Stimulated activated naive CD8-positive, alpha-beta T cell treated with anti-CD3 and anti-CD28 coated beads, Interleukin-15, amount 100 ng/mL, for 72 hours (primary cell): ENCODE measurements around the gene GPSM3.
A peak's percentile ranks its signal among the peaks of the same experiment; 100 is the strongest.

Experiments
- ATAC-seq: fragments of 150-1000 bp; cut with Tn5 transposase; 2 replicates; pipeline ENCODE4 v1.10.0; 2021; ENCODE audit warnings: mild to moderate bottlenecking, moderate library complexity
- DNase-seq, 2 donors: peaks; one replicate each; pipeline ENCODE4 v3.0.0; 2021 to 2022
- H3K27ac Mint-ChIP-seq, 2 donors: one replicate each; pipeline ENCODE4 v1.8.0; 2022; ENCODE audit warnings: mild to moderate bottlenecking in 2 of 2, mixed read lengths in 2 of 2, moderate library complexity in 2 of 2
- H3K27me3 Mint-ChIP-seq: one replicate; pipeline ENCODE4 v1.8.0; 2022; ENCODE audit warnings: mixed read lengths
- H3K4me1 Mint-ChIP-seq: one replicate; pipeline ENCODE4 v1.8.0; 2022; ENCODE audit warnings: mild to moderate bottlenecking, mixed read lengths
- H3K4me3 Mint-ChIP-seq, 2 donors: one replicate each; pipeline ENCODE4 v1.8.0; 2022; ENCODE audit warnings: mild to moderate bottlenecking in 2 of 2, mixed read lengths in 2 of 2, moderate library complexity in 1 of 2
- H3K9me3 Mint-ChIP-seq, 2 donors: one replicate each; pipeline ENCODE4 v1.8.0; 2022; ENCODE audit warnings: mixed read lengths in 2 of 2

GPSM3 gene

GRCh38 chr6:32184084-32184640 lies 8.3 kb downstream of the GPSM3 start, which contains the start of gene AGER:
TSS of gene AGER (minus strand) at chr6:32184253. CDS start at chr6:32184222, 31 bp downstream.
- ATAC-seq, result no peak

GRCh38 chr6:32183483-32184083 lies 8.9 kb downstream of the GPSM3 start:
- no peaks in the 10 kb centered on the region for H3K27me3 Mint-ChIP-seq
- H3K27ac Mint-ChIP-seq, result peak overlapping the region in 1 of 2 donors; percentile 21
- DNase-seq (no peak), ATAC-seq (no peak)
- H3K4me3 Mint-ChIP-seq, result no peak overlapping the region
- H3K9me3 Mint-ChIP-seq, result no peaks in the 10 kb centered on the region
- peaks cover 84% of the 10 kb centered on the region for H3K4me1 Mint-ChIP-seq

More at GRCh38 chr6:32184084-32184640, 8.3 kb downstream of the GPSM3 start, which contains the start of gene AGER:
- H3K27ac Mint-ChIP-seq, result peak within 1 kb of the TSS; percentile 21 to 50
- no peak within 1 kb of the TSS for H3K4me3 Mint-ChIP-seq
- DNase-seq, result no peak
- peaks cover 84% of the 10 kb centered on the region for H3K4me1 Mint-ChIP-seq
- no peaks in the 10 kb centered on the region for H3K27me3 Mint-ChIP-seq
- no peaks in the 10 kb centered on the region for H3K9me3 Mint-ChIP-seq

- Mint-ChIP-seq H3K27me3 (no peaks in the 10 kb centered on the region), H3K4me1 (peaks cover 79% of the 10 kb centered on the region), H3K9me3 (no peaks in the 10 kb centered on the region), H3K27ac (peak overlapping the region in 1 of 2 donors; percentile 50), H3K4me3 (no peak overlapping the region)
- no peak for DNase-seq
- ATAC-seq, result no peak
Observed at GRCh38 chr6:32183030-32183429, 9.4 kb downstream of the GPSM3 start.

- DNase-seq (no peak), ATAC-seq (no peak)
- peak overlapping the region in 1 of 2 donors; percentile 23 for H3K27ac Mint-ChIP-seq
- H3K4me1 Mint-ChIP-seq, result peaks cover 74% of the 10 kb centered on the region
- H3K27me3 Mint-ChIP-seq, result no peaks in the 10 kb centered on the region
- no peak overlapping the region for H3K4me3 Mint-ChIP-seq
- no peaks in the 10 kb centered on the region for H3K9me3 Mint-ChIP-seq
Observed at GRCh38 chr6:32182555-32182981, 9.9 kb downstream of the GPSM3 start.

GRCh38 chr6:32181915-32182529 lies 10.4 kb downstream of the GPSM3 start:
- Mint-ChIP-seq H3K4me1 (peaks cover 71% of the 10 kb centered on the region), H3K4me3 (no peak overlapping the region), H3K9me3 (no peaks in the 10 kb centered on the region), H3K27me3 (no peaks in the 10 kb centered on the region), H3K27ac (no peak overlapping the region)
- no peak for ATAC-seq
- no peak for DNase-seq

GRCh38 chr6:32181148-32181702 lies 11.2 kb downstream of the GPSM3 start:
- no peaks in the 10 kb centered on the region for H3K27me3 Mint-ChIP-seq
- DNase-seq (no peak), ATAC-seq (no peak)
- no peaks in the 10 kb centered on the region for H3K9me3 Mint-ChIP-seq
- H3K4me3 Mint-ChIP-seq, result no peak overlapping the region
- H3K4me1 Mint-ChIP-seq, result peaks cover 71% of the 10 kb centered on the region
- peak overlapping the region in 1 of 2 donors; percentile 71 for H3K27ac Mint-ChIP-seq

- peak overlapping the region; percentile 86 to 94 for H3K4me3 Mint-ChIP-seq
- peak overlapping the region in 1 of 2 donors; percentile 60 for H3K27ac Mint-ChIP-seq
- no peaks in the 10 kb centered on the region for H3K9me3 Mint-ChIP-seq
- no peaks in the 10 kb centered on the region for H3K27me3 Mint-ChIP-seq
- ATAC-seq, result no peak
- peaks cover 69% of the 10 kb centered on the region for H3K4me1 Mint-ChIP-seq
- DNase-seq, result no peak
Observed at GRCh38 chr6:32179766-32180405, 12.6 kb downstream of the GPSM3 start.

GRCh38 chr6:32178547-32179440 lies 13.6 kb downstream of the GPSM3 start:
- ATAC-seq (no peak), DNase-seq (no peak)
- H3K4me1 Mint-ChIP-seq, result peaks cover 74% of the 10 kb centered on the region
- H3K27me3 Mint-ChIP-seq, result no peaks in the 10 kb centered on the region
- H3K27ac Mint-ChIP-seq, result peak overlapping the region; percentile 85 to 98
- H3K9me3 Mint-ChIP-seq, result no peaks in the 10 kb centered on the region
- H3K4me3 Mint-ChIP-seq, result peak overlapping the region; percentile 86 to 94

- Mint-ChIP-seq H3K4me3 (peak within 1 kb of the TSS; percentile 86 to 94), H3K27me3 (no peaks in the 10 kb centered on the region), H3K9me3 (no peaks in the 10 kb centered on the region), H3K4me1 (peaks cover 76% of the 10 kb centered on the region), H3K27ac (peak within 1 kb of the TSS; percentile 96 to 98)
- peak; percentile 89 for ATAC-seq
- peak; percentile 93 to 96 for DNase-seq
Observed at GRCh38 chr6:32177788-32178546, 14.5 kb downstream of the GPSM3 start, which contains the start of gene RNF5. TSS of gene RNF5 (plus strand) at chr6:32178405. CDS start at chr6:32178512, 107 bp downstream.

GRCh38 chr6:32177183-32177787 lies 15.2 kb downstream of the GPSM3 start:
- H3K27ac Mint-ChIP-seq, result peak overlapping the region; percentile 96 to 98
- peaks cover 74% of the 10 kb centered on the region for H3K4me1 Mint-ChIP-seq
- no peaks in the 10 kb centered on the region for H3K27me3 Mint-ChIP-seq
- DNase-seq, result peak in 1 of 2 donors; percentile 52
- ATAC-seq, result peak; percentile 10
- H3K9me3 Mint-ChIP-seq, result no peaks in the 10 kb centered on the region
- peak overlapping the region; percentile 86 to 94 for H3K4me3 Mint-ChIP-seq

GRCh38 chr6:32176476-32177182 lies 15.8 kb downstream of the GPSM3 start:
- ATAC-seq (no peak), DNase-seq (no peak)
- Mint-ChIP-seq H3K9me3 (no peaks in the 10 kb centered on the region), H3K27ac (peak overlapping the region; percentile 96 to 98), H3K4me3 (peak overlapping the region; percentile 86 to 94), H3K4me1 (peaks cover 71% of the 10 kb centered on the region), H3K27me3 (no peaks in the 10 kb centered on the region)

GRCh38 chr6:32175711-32176475 lies 16.6 kb downstream of the GPSM3 start, which contains the start of gene AGPAT1:
TSS of gene AGPAT1 (minus strand) at chr6:32176084. CDS start at chr6:32171496, 4,588 bp downstream.
- ATAC-seq (peak; percentile 64), DNase-seq (peak; percentile 96 to 97)
- Mint-ChIP-seq H3K9me3 (no peaks in the 10 kb centered on the region), H3K4me1 (peaks cover 70% of the 10 kb centered on the region), H3K4me3 (peak within 1 kb of the TSS; percentile 86 to 94), H3K27me3 (no peaks in the 10 kb centered on the region), H3K27ac (peak within 1 kb of the TSS; percentile 96 to 98)
